ENCODE measurements around the gene SVBP.

The SVBP gene

GRCh38 chr1:42766741-42767509 lies 50.3 kb downstream of the SVBP start, which contains the start of the genes C1orf50 and P3H1:
TSS of gene C1orf50 (plus strand) at chr1:42767249. CDS start at chr1:42767312, 63 bp downstream.
TSS of gene P3H1 (minus strand) at chr1:42767028. CDS start at chr1:42766971, 57 bp downstream.
- H3K36me3 ChIP-seq (ENCODE audit: control insufficient read depth, insufficient read depth, low read length) = no peaks in the 10 kb centered on the region
- H3K9ac ChIP-seq (ENCODE audit: low read length) = peak within 1 kb of the TSS; percentile 95
- peaks cover 10% of the 10 kb centered on the region for H3K4me1 ChIP-seq (ENCODE audit: control insufficient read depth, insufficient read depth, low read length)
- H3K4me3 ChIP-seq (ENCODE audit: low read length) = peak within 1 kb of the TSS; percentile 83
- H3K9me3 ChIP-seq (ENCODE audit: control insufficient read depth, low read length) = no peaks in the 10 kb centered on the region
- no peaks in the 10 kb centered on the region for H3K27me3 ChIP-seq (ENCODE audit: control insufficient read depth, insufficient read depth, low read length)

- Histone ChIP-seq H3K4me3 (ENCODE audit: low read length) (peak overlapping the region; percentile 67), H3K4me1 (ENCODE audit: control insufficient read depth, insufficient read depth, low read length) (peaks cover 10% of the 10 kb centered on the region), H3K9me3 (ENCODE audit: control insufficient read depth, low read length) (no peaks in the 10 kb centered on the region), H3K36me3 (ENCODE audit: control insufficient read depth, insufficient read depth, low read length) (no peaks in the 10 kb centered on the region), H3K27me3 (ENCODE audit: control insufficient read depth, insufficient read depth, low read length) (no peaks in the 10 kb centered on the region), H3K9ac (ENCODE audit: low read length) (peak overlapping the region; percentile 95)
Measured at GRCh38 chr1:42765832-42766740, 51.1 kb downstream of the SVBP start.

- Histone ChIP-seq H3K4me1 (ENCODE audit: control insufficient read depth, insufficient read depth, low read length) (peaks cover 10% of the 10 kb centered on the region), H3K27me3 (ENCODE audit: control insufficient read depth, insufficient read depth, low read length) (no peaks in the 10 kb centered on the region), H3K36me3 (ENCODE audit: control insufficient read depth, insufficient read depth, low read length) (no peaks in the 10 kb centered on the region), H3K9me3 (ENCODE audit: control insufficient read depth, low read length) (no peaks in the 10 kb centered on the region), H3K9ac (ENCODE audit: low read length) (no peak overlapping the region), H3K4me3 (ENCODE audit: low read length) (peak overlapping the region; percentile 67)
Measured at GRCh38 chr1:42765269-42765668, 51.9 kb downstream of the SVBP start.

- H3K9me3 ChIP-seq (ENCODE audit: control insufficient read depth, low read length) = no peaks in the 10 kb centered on the region
- H3K4me1 ChIP-seq (ENCODE audit: control insufficient read depth, insufficient read depth, low read length) = peaks cover 6% of the 10 kb centered on the region
- H3K9ac ChIP-seq (ENCODE audit: low read length) = peak overlapping the region; percentile 28
Measured at GRCh38 chr1:42762269-42762668, 54.9 kb downstream of the SVBP start.

DNA sequence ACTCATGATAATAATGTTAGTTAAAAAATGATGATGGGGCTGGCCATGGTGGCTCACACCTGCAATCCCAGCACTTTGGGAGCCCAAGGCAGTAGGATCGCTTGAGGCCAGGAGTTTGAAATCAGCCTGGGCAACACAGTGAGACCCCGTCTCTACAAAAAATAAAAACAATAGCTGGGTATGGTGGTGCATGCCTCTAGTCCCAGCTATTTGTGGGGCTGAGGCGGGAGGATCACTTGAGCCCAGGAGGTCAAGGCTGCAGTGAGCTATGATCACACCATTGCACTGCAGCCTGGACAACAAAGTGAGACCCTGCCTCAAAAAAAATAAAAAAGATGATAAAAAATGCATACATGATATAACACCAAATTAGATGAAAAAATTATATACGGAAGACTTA lies 55.6 kb downstream of the SVBP start:
- Histone ChIP-seq H3K9ac (ENCODE audit: low read length) (no peak overlapping the region), H3K36me3 (ENCODE audit: control insufficient read depth, insufficient read depth, low read length) (no peaks in the 10 kb centered on the region), H3K9me3 (ENCODE audit: control insufficient read depth, low read length) (no peaks in the 10 kb centered on the region), H3K4me1 (ENCODE audit: control insufficient read depth, insufficient read depth, low read length) (peaks cover 6% of the 10 kb centered on the region), H3K4me3 (ENCODE audit: low read length) (no peak overlapping the region), H3K27me3 (ENCODE audit: control insufficient read depth, insufficient read depth, low read length) (no peaks in the 10 kb centered on the region)

More at GRCh38 chr1:42762269-42762668, 54.9 kb downstream of the SVBP start:
- Histone ChIP-seq H3K4me3 (ENCODE audit: low read length) (no peak overlapping the region), H3K36me3 (ENCODE audit: control insufficient read depth, insufficient read depth, low read length) (no peaks in the 10 kb centered on the region), H3K27me3 (ENCODE audit: control insufficient read depth, insufficient read depth, low read length) (no peaks in the 10 kb centered on the region)

- Histone ChIP-seq H3K9me3 (ENCODE audit: control insufficient read depth, low read length) (no peaks in the 10 kb centered on the region), H3K9ac (ENCODE audit: low read length) (no peak overlapping the region), H3K27me3 (ENCODE audit: control insufficient read depth, insufficient read depth, low read length) (no peaks in the 10 kb centered on the region), H3K36me3 (ENCODE audit: control insufficient read depth, insufficient read depth, low read length) (no peaks in the 10 kb centered on the region), H3K4me1 (ENCODE audit: control insufficient read depth, insufficient read depth, low read length) (peaks cover 6% of the 10 kb centered on the region), H3K4me3 (ENCODE audit: low read length) (no peak overlapping the region)
Measured at GRCh38 chr1:42759114-42759513, 58.1 kb downstream of the SVBP start.

DNA sequence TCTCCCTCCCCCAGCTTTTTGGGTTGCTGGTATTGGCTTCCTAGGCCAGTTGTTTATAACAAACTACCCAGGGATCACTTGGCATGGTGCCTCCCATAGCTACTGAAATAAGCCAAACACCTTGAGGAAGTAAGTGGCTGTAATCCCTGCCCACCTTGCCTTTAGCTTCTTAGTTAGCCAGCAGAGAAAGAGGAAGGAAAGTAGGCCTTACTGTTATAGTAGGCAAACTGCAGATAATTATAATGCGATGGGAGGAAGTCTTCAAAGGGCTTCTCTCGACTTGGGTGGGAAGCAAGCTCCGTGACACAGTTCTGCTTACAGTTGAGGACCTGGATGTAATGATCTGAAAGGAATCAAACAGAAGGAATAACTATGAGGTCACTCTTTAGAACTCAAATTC lies 58.6 kb downstream of the SVBP start:
- Histone ChIP-seq H3K36me3 (ENCODE audit: control insufficient read depth, insufficient read depth, low read length) (no peaks in the 10 kb centered on the region), H3K4me3 (ENCODE audit: low read length) (no peak overlapping the region), H3K9me3 (ENCODE audit: control insufficient read depth, low read length) (no peaks in the 10 kb centered on the region), H3K27me3 (ENCODE audit: control insufficient read depth, insufficient read depth, low read length) (no peaks in the 10 kb centered on the region), H3K4me1 (ENCODE audit: control insufficient read depth, insufficient read depth, low read length) (peaks cover 6% of the 10 kb centered on the region), H3K9ac (ENCODE audit: low read length) (no peak overlapping the region)

GRCh38 chr1:42757892-42758275 lies 59.3 kb downstream of the SVBP start:
- no peak overlapping the region for H3K4me3 ChIP-seq (ENCODE audit: low read length)
- peaks cover 12% of the 10 kb centered on the region for H3K4me1 ChIP-seq (ENCODE audit: control insufficient read depth, insufficient read depth, low read length)
- H3K36me3 ChIP-seq (ENCODE audit: control insufficient read depth, insufficient read depth, low read length) = no peaks in the 10 kb centered on the region

More at GRCh38 chr1:42757892-42758275, 59.3 kb downstream of the SVBP start:
- no peaks in the 10 kb centered on the region for H3K27me3 ChIP-seq (ENCODE audit: control insufficient read depth, insufficient read depth, low read length)
- no peaks in the 10 kb centered on the region for H3K9me3 ChIP-seq (ENCODE audit: control insufficient read depth, low read length)
- H3K9ac ChIP-seq (ENCODE audit: low read length) = no peak overlapping the region
